Measurements from ENCODE around the gene KIF19.

The KIF19 gene

GRCh38 chr17:74368341-74369081 lies 42.5 kb downstream of the KIF19 start:
- peak; percentile 24 for DNase-seq

- DNase-seq, result no peak
Measured at GRCh38 chr17:74369221-74369620, 43.2 kb downstream of the KIF19 start.

GRCh38 chr17:74369665-74370490 lies 43.9 kb downstream of the KIF19 start:
- DNase-seq, result no peak

- no peak for DNase-seq
Measured at GRCh38 chr17:74371653-74372147, 45.7 kb downstream of the KIF19 start.

- DNase-seq, result no peak
Measured at GRCh38 chr17:74372426-74372825, 46.4 kb downstream of the KIF19 start.

- no peak for DNase-seq
Measured at GRCh38 chr17:74373838-74374606, 48.0 kb downstream of the KIF19 start.

- no peak for DNase-seq
Measured at GRCh38 chr17:74374858-74375257, 48.8 kb downstream of the KIF19 start.

- peak; percentile 71 for DNase-seq
Measured at GRCh38 chr17:74379495-74380085, 53.6 kb downstream of the KIF19 start.

GRCh38 chr17:74380086-74380958 lies 54.3 kb downstream of the KIF19 start:
- no peak for DNase-seq

- no peak for DNase-seq
Measured at GRCh38 chr17:74380959-74381808, 55.2 kb downstream of the KIF19 start.

GRCh38 chr17:74383141-74383540 lies 57.1 kb downstream of the KIF19 start:
- DNase-seq, result no peak

- DNase-seq, result no peak
Measured at GRCh38 chr17:74385201-74385600, 59.2 kb downstream of the KIF19 start.

- no peak for DNase-seq
Measured at GRCh38 chr17:74386386-74386785, 60.4 kb downstream of the KIF19 start.

- DNase-seq, result no peak
Measured at GRCh38 chr17:74387365-74388218, 61.6 kb downstream of the KIF19 start.

GRCh38 chr17:74389084-74389753 lies 63.2 kb downstream of the KIF19 start:
- no peak for DNase-seq

GRCh38 chr17:74389937-74390679 lies 64.1 kb downstream of the KIF19 start:
- DNase-seq, result no peak

GRCh38 chr17:74390680-74391653 lies 64.9 kb downstream of the KIF19 start:
- no peak for DNase-seq

Data from NCI-H1105 (cell line).